Mesenchymal stem cell (in vitro differentiated cells and primary cell): ENCODE measurements around the gene FTL.

ENCODE experiments used
- DNase-seq: peaks from one replicate; pipeline ENCODE4 v3.0.0-alpha.2; 2013
- H2AFZ ChIP-seq: one replicate; pipeline ENCODE4 v1.6.1; 2013; ENCODE audit warnings: low read depth, mild to moderate bottlenecking, control low read depth, inconsistent platforms, low read length, moderate library complexity
- H2AK5ac ChIP-seq: 2 replicates; pipeline ENCODE4 v1.6.1; 2013; ENCODE audit warnings: low read length, moderate library complexity, mild to moderate bottlenecking, inconsistent platforms; ENCODE audit not compliant: severe bottlenecking
- H2BK120ac ChIP-seq: one replicate; pipeline ENCODE4 v1.6.1; 2013; ENCODE audit warnings: low read depth, mild to moderate bottlenecking, inconsistent platforms, low read length, moderate library complexity
- H2BK12ac ChIP-seq, 2 experiments: one replicate each; pipeline ENCODE4 v1.6.1; 2013; ENCODE audit warnings: inconsistent platforms in 2 of 2, low read length in 2 of 2, mild to moderate bottlenecking in 2 of 2, moderate library complexity in 2 of 2, control low read depth in 1 of 2
- H2BK15ac ChIP-seq: one replicate; pipeline ENCODE4 v1.6.1; 2013; ENCODE audit warnings: mild to moderate bottlenecking, low read depth, inconsistent platforms; ENCODE audit not compliant: poor library complexity, severe bottlenecking
- H2BK5ac ChIP-seq: 2 replicates; pipeline ENCODE4 v1.6.1; 2013; ENCODE audit warnings: low read depth, mild to moderate bottlenecking, low read length, control low read depth, inconsistent platforms; ENCODE audit not compliant: poor library complexity, severe bottlenecking
- H3K14ac ChIP-seq, 2 experiments: one replicate each; pipeline ENCODE4 v1.6.1; 2013; ENCODE audit warnings: inconsistent platforms in 2 of 2, low read length in 2 of 2, control low read depth in 1 of 2, mild to moderate bottlenecking in 1 of 2, moderate library complexity in 1 of 2
- H3K18ac ChIP-seq, 2 experiments: one replicate each; pipeline ENCODE4 v1.6.1; 2013; ENCODE audit warnings: inconsistent platforms in 2 of 2, low read length in 2 of 2, control low read depth in 1 of 2, low read depth in 1 of 2, mild to moderate bottlenecking in 1 of 2
- H3K23ac ChIP-seq, 2 experiments: one replicate each; pipeline ENCODE4 v1.6.1; 2013; ENCODE audit warnings: inconsistent platforms in 2 of 2, low read length in 2 of 2, mild to moderate bottlenecking in 2 of 2, moderate library complexity in 2 of 2, control low read depth in 1 of 2
- H3K27ac ChIP-seq: 2 replicates; pipeline ENCODE4 v1.5.1; 2013; ENCODE audit warnings: mild to moderate bottlenecking, moderate library complexity, low read length, control low read depth, inconsistent platforms; ENCODE audit not compliant: poor library complexity, severe bottlenecking
- H3K27me3 ChIP-seq, 2 experiments: 2 replicates each; pipeline versions ENCODE4 v1.6.1 to v1.7.0; 2013; ENCODE audit warnings: low read length in 2 of 2, mild to moderate bottlenecking in 2 of 2, moderate library complexity in 2 of 2, control low read depth in 1 of 2, inconsistent platforms in 1 of 2; ENCODE audit not compliant: control insufficient read depth in 1 of 2, insufficient read depth in 1 of 2
- H3K36me3 ChIP-seq, 2 experiments: 2 replicates each; pipeline versions ENCODE4 v1.6.1 to v1.7.0; 2013; ENCODE audit warnings: low read length in 2 of 2, control low read depth in 1 of 2, inconsistent platforms in 1 of 2, low read depth in 1 of 2, mild to moderate bottlenecking in 1 of 2; ENCODE audit not compliant: insufficient read depth in 2 of 2, control insufficient read depth in 1 of 2
- H3K4ac ChIP-seq, 2 experiments: one replicate each; pipeline ENCODE4 v1.6.1; 2013; ENCODE audit warnings: inconsistent platforms in 2 of 2, low read length in 2 of 2, mild to moderate bottlenecking in 2 of 2, moderate library complexity in 2 of 2, control low read depth in 1 of 2, low read depth in 1 of 2
- H3K4me1 ChIP-seq: 2 replicates; pipeline ENCODE4 v1.6.1; 2013; ENCODE audit warnings: low read depth, low read length, control low read depth; ENCODE audit not compliant: control insufficient read depth, insufficient read depth
- H3K4me2 ChIP-seq: 2 replicates; pipeline ENCODE4 v1.6.1; 2013; ENCODE audit warnings: low read length, mild to moderate bottlenecking, inconsistent platforms; ENCODE audit not compliant: poor library complexity, severe bottlenecking
- H3K4me3 ChIP-seq, 2 experiments: 2 replicates each; pipeline versions ENCODE4 v1.5.1 to v1.7.0; 2013; ENCODE audit warnings: low read length in 2 of 2, mild to moderate bottlenecking in 2 of 2, control low read depth in 1 of 2, low read depth in 1 of 2; ENCODE audit not compliant: insufficient read depth in 1 of 2
- H3K79me1 ChIP-seq: replicated peaks from 2 replicates; pipeline ENCODE4 v1.6.1; 2013; ENCODE audit warnings: mild to moderate bottlenecking, control low read depth, low read length, inconsistent platforms; ENCODE audit not compliant: poor library complexity, severe bottlenecking
- H3K9ac ChIP-seq: 2 replicates; pipeline ENCODE4 v1.7.0; 2013; ENCODE audit warnings: mild to moderate bottlenecking, low read length, moderate library complexity
- H3K9me3 ChIP-seq: 2 replicates; pipeline ENCODE4 v1.7.0; 2013; ENCODE audit warnings: mild to moderate bottlenecking, low read length; ENCODE audit not compliant: control insufficient read depth
- H4K8ac ChIP-seq: one replicate; pipeline ENCODE4 v1.6.1; 2013; ENCODE audit warnings: inconsistent platforms, mild to moderate bottlenecking, low read length, moderate library complexity
- H4K91ac ChIP-seq: one replicate; pipeline ENCODE4 v1.6.1; 2013; ENCODE audit warnings: mild to moderate bottlenecking, low read length, inconsistent platforms
- WGBS: methylation state at CpG from one replicate; pipeline ENCODE4 v1.1.7; 2013; ENCODE audit warnings: mixed read lengths; 5-methylcytosine and 5-hydroxymethylcytosine counted together

The FTL gene

GRCh38 chr19:48961673-48962028, 3.5 kb upstream of the FTL start:
- Histone ChIP-seq H3K4me1 (peaks cover 43% of the 10 kb centered on the region), H3K27ac (peak overlapping the region; percentile 87), H4K8ac (peak overlapping the region; percentile 70), H3K36me3 (peaks cover 43 to 45% of the 10 kb centered on the region in 2 experiments), H2BK15ac (peak overlapping the region; percentile 55), H3K18ac (peak overlapping the region; percentile 55 to 93), H2BK12ac (peak overlapping the region in 1 of 2 experiments; percentile 89), H2AFZ (no peak overlapping the region), H3K4me2 (no peak overlapping the region), H2AK5ac (peak overlapping the region; percentile 89), H3K9me3 (no peaks in the 10 kb centered on the region), H3K4ac (peak overlapping the region in 1 of 2 experiments; percentile 89), H3K9ac (peak overlapping the region; percentile 45), H3K27me3 (no peaks in the 10 kb centered on the region), H2BK120ac (peak overlapping the region; percentile 39), H3K14ac (peak overlapping the region in 1 of 2 experiments; percentile 66), H3K79me1 (peaks cover 3% of the 10 kb centered on the region), H3K4me3 (no peak overlapping the region), H3K23ac (no peak overlapping the region), H2BK5ac (peak overlapping the region; percentile 71), H4K91ac (peak overlapping the region; percentile 96)
- no peak for DNase-seq
- 79% methylated on average over 12 of the region's 12 CpGs for WGBS

DNA sequence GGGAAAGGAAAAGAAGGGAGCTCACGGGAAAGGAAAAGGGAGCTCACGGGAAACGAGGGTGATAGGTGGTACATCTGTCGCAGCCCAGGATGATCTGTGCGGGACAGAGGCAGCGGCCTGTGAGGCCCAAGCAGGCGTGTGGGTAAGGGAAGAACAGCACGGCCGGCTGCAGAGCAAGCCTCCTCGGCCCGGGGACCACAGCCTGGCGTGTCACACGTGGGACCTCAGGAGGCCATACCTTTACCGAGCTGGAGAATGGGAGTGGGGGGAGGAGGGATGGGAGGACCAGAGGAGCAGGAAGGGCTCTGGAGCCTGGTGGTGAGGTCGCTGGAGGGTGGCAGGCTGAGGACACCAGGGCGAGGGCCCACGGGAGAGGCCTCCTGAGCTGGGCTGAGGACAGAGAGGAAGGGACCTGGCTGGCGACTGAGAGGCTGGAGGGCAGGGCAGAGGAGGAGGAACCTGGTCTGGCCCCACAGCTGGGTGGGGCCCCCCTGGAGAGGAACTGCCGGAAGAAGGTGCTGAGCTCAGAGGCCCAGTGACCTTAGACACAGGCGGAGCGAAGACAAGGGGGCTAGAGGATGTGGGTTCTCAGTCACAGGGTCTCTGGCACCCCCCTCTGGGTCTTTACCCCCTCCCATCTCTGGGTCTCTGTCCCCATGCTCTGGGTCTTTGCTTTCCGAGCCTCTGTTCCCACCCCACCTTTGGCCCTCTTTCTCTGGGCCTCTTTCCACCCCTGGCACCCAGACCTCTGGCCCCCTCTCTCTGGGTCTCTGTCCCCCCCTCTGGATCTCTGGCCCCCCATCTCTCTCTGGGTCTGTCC, 2.9 kb upstream of the FTL start:
- Histone ChIP-seq H2BK12ac (peak overlapping the region in 1 of 2 experiments; percentile 89), H2BK15ac (peak overlapping the region; percentile 87), H3K27me3 (no peaks in the 10 kb centered on the region), H4K91ac (peak overlapping the region; percentile 96), H3K4me2 (no peak overlapping the region), H3K27ac (peak overlapping the region; percentile 87), H2BK5ac (peak overlapping the region; percentile 99), H2AFZ (no peak overlapping the region), H3K36me3 (peaks cover 45 to 47% of the 10 kb centered on the region in 2 experiments), H3K14ac (peak overlapping the region in 1 of 2 experiments; percentile 66), H2AK5ac (peak overlapping the region; percentile 89), H3K18ac (peak overlapping the region; percentile 55 to 93), H3K4me1 (peaks cover 43% of the 10 kb centered on the region), H3K9ac (peak overlapping the region; percentile 45), H3K23ac (peak overlapping the region in 1 of 2 experiments; percentile 46), H2BK120ac (peak overlapping the region; percentile 39), H3K4me3 (no peak overlapping the region), H3K79me1 (peaks cover 3% of the 10 kb centered on the region), H3K4ac (peak overlapping the region; percentile 29 to 89), H3K9me3 (no peaks in the 10 kb centered on the region), H4K8ac (peak overlapping the region; percentile 70)
- DNase-seq = peak; percentile 53
- 50% methylated on average over 22 of the region's 22 CpGs for WGBS

DNA sequence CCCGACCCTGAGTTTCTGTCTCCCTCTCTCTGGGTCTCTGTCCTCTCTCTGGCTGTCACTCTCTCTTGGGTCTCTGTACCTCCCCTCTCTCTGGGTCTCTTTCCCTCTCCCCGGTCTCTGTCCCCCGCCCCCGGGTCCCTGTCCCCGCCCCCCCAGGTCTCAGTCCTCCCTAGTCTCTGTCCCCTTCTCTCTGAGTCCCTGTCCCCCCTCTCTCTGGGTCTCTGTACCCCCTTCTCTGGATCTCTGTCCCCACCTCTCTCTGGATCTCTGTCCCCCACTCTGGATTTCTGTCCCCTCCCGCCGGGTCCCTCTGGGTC, 2.3 kb upstream of the FTL start:
- H3K4me3 ChIP-seq = no peak overlapping the region
- H2BK12ac ChIP-seq = peak overlapping the region in 1 of 2 experiments; percentile 85
- peak overlapping the region; percentile 70 for H4K8ac ChIP-seq
- peak overlapping the region; percentile 87 for H3K27ac ChIP-seq
- H2BK120ac ChIP-seq = peak overlapping the region; percentile 46
- H3K9me3 ChIP-seq = no peaks in the 10 kb centered on the region
- H3K4ac ChIP-seq = peak overlapping the region; percentile 7 to 89
- H3K23ac ChIP-seq = no peak overlapping the region
- DNase-seq = no peak
- H3K27me3 ChIP-seq = no peaks in the 10 kb centered on the region
- H2BK15ac ChIP-seq = peak overlapping the region; percentile 93
- peaks cover 46% of the 10 kb centered on the region for H3K4me1 ChIP-seq
- peak overlapping the region in 1 of 2 experiments; percentile 38 for H3K14ac ChIP-seq
- H2AK5ac ChIP-seq = peak overlapping the region; percentile 78
- peaks cover 3% of the 10 kb centered on the region for H3K79me1 ChIP-seq
- H3K36me3 ChIP-seq = peaks cover 42 to 51% of the 10 kb centered on the region in 2 experiments
- H2AFZ ChIP-seq = no peak overlapping the region
- H2BK5ac ChIP-seq = peak overlapping the region; percentile 99
- H3K9ac ChIP-seq = peak overlapping the region; percentile 93
- peak overlapping the region; percentile 17 to 94 for H3K18ac ChIP-seq
- H4K91ac ChIP-seq = peak overlapping the region; percentile 44
- 58% methylated on average over 4 of the region's 7 CpGs for WGBS
- no peak overlapping the region for H3K4me2 ChIP-seq
